ENCODE results near the gene FKBP14. TPM values are rescaled to one million over a fixed set of nuclear protein-coding genes. Genes with fewer than 3 reads are reported as not detected.
"Not testable (repeated sequence)": the region's sequence is repeated elsewhere in the genome, so short reads cannot be mapped to it uniquely, and the experiment has no call there.

Gene FKBP14
- total RNA-seq, 1 experiment from 2014 or later, result 35.1 TPM

- Histone ChIP-seq H3K27ac (no peak overlapping the region), H3K27me3 (replicated peaks) (no peaks in the 10 kb centered on the region), H3K36me3 (peaks cover 13% of the 10 kb centered on the region), H3K4me3 (no peak overlapping the region), H3K4me1 (replicated peaks) (no peaks in the 10 kb centered on the region; the same call in 1 of the 2 replicates), H3K9me3 (replicated peaks) (no peaks in the 10 kb centered on the region)
- no peak for DNase-seq (ENCODE audit: low read depth in 1 of 2, low spot score in 2 of 2)
Observed at GRCh38 chr7:29975561-29975960, 50.9 kb downstream of the FKBP14 start.

GRCh38 chr7:29974286-29974685, 52.2 kb downstream of the FKBP14 start:
- DNase-seq (ENCODE audit: low read depth in 1 of 2, low spot score in 2 of 2), result no peak
- Histone ChIP-seq H3K9me3 (replicated peaks) (no peaks in the 10 kb centered on the region), H3K27ac (no peak overlapping the region), H3K4me1 (replicated peaks) (peaks cover 6% of the 10 kb centered on the region), H3K36me3 (peaks cover 17% of the 10 kb centered on the region), H3K27me3 (replicated peaks) (no peaks in the 10 kb centered on the region), H3K4me3 (no peak overlapping the region)

GRCh38 chr7:29972315-29972669, 54.2 kb downstream of the FKBP14 start:
- no peak for DNase-seq (ENCODE audit: low read depth in 1 of 2, low spot score in 2 of 2)
- no peak overlapping the region for H3K4me3 ChIP-seq
- H3K36me3 ChIP-seq, result peaks cover 14% of the 10 kb centered on the region; the same call in 1 of the 2 replicates
- H3K27ac ChIP-seq, result no peak overlapping the region
- no peaks in the 10 kb centered on the region for H3K27me3 ChIP-seq (replicated peaks)
- H3K9me3 ChIP-seq (replicated peaks), result no peaks in the 10 kb centered on the region
- H3K4me1 ChIP-seq (replicated peaks), result peaks cover 14% of the 10 kb centered on the region

GRCh38 chr7:29971566-29972314, 54.8 kb downstream of the FKBP14 start:
- Histone ChIP-seq H3K4me1 (replicated peaks) (peaks cover 14% of the 10 kb centered on the region), H3K9me3 (replicated peaks) (no peaks in the 10 kb centered on the region), H3K27ac (no peak overlapping the region), H3K36me3 (peaks cover 16% of the 10 kb centered on the region), H3K27me3 (replicated peaks) (no peaks in the 10 kb centered on the region), H3K4me3 (no peak overlapping the region)
- DNase-seq (ENCODE audit: low read depth in 1 of 2, low spot score in 2 of 2), result no peak

- Histone ChIP-seq H3K27ac (no peak overlapping the region), H3K36me3 (peaks cover 32% of the 10 kb centered on the region), H3K9me3 (replicated peaks) (no peaks in the 10 kb centered on the region), H3K4me3 (no peak overlapping the region), H3K27me3 (replicated peaks) (no peaks in the 10 kb centered on the region), H3K4me1 (replicated peaks) (peaks cover 14% of the 10 kb centered on the region)
- DNase-seq (ENCODE audit: low read depth in 1 of 2, low spot score in 2 of 2), result no peak
Observed at GRCh38 chr7:29970158-29970557, 56.3 kb downstream of the FKBP14 start.

- Histone ChIP-seq H3K9me3 (replicated peaks) (no peaks in the 10 kb centered on the region), H3K27ac (no peak overlapping the region), H3K4me1 (replicated peaks) (peaks cover 14% of the 10 kb centered on the region), H3K4me3 (no peak overlapping the region), H3K27me3 (replicated peaks) (no peaks in the 10 kb centered on the region), H3K36me3 (peaks cover 29% of the 10 kb centered on the region)
- no peak for DNase-seq (ENCODE audit: low read depth in 1 of 2, low spot score in 2 of 2)
Observed at GRCh38 chr7:29969738-29970137, 56.8 kb downstream of the FKBP14 start.

- peak; percentile 36 to 67 for DNase-seq (ENCODE audit: low read depth in 1 of 2, low spot score in 2 of 2)
- H3K9me3 ChIP-seq (replicated peaks), result no peaks in the 10 kb centered on the region
- H3K27ac ChIP-seq, result no peak overlapping the region
- H3K27me3 ChIP-seq (replicated peaks), result no peaks in the 10 kb centered on the region
- H3K4me3 ChIP-seq, result no peak overlapping the region
- peaks cover 14% of the 10 kb centered on the region for H3K4me1 ChIP-seq (replicated peaks)
- H3K36me3 ChIP-seq, result peaks cover 29% of the 10 kb centered on the region
Observed at GRCh38 chr7:29968683-29969395, 57.7 kb downstream of the FKBP14 start.

GRCh38 chr7:29965030-29965429, 61.5 kb downstream of the FKBP14 start:
- Histone ChIP-seq H3K4me1 (replicated peaks) (peaks cover 14% of the 10 kb centered on the region), H3K4me3 (no peak overlapping the region), H3K36me3 (peaks cover 30% of the 10 kb centered on the region), H3K27me3 (replicated peaks) (no peaks in the 10 kb centered on the region), H3K27ac (no peak overlapping the region), H3K9me3 (replicated peaks) (no peaks in the 10 kb centered on the region)
- DNase-seq (ENCODE audit: low read depth in 1 of 2, low spot score in 2 of 2), result no peak

- no peaks in the 10 kb centered on the region for H3K27me3 ChIP-seq (replicated peaks)
- H3K4me1 ChIP-seq (replicated peaks), result no peaks in the 10 kb centered on the region
- DNase-seq (ENCODE audit: low read depth in 1 of 2, low spot score in 2 of 2), result no peak
- no peak overlapping the region for H3K4me3 ChIP-seq
- H3K36me3 ChIP-seq, result peaks cover 41% of the 10 kb centered on the region
- H3K9me3 ChIP-seq (replicated peaks), result no peaks in the 10 kb centered on the region
- no peak overlapping the region for H3K27ac ChIP-seq
Observed at GRCh38 chr7:29962035-29962434, 64.5 kb downstream of the FKBP14 start.

- H3K9me3 ChIP-seq (replicated peaks); H3K4me1 ChIP-seq (replicated peaks); H3K27ac ChIP-seq; H3K27me3 ChIP-seq (replicated peaks); H3K4me3 ChIP-seq; DNase-seq (ENCODE audit: low read depth in 1 of 2, low spot score in 2 of 2): not testable (repeated sequence)
- H3K36me3 ChIP-seq, result peaks cover 39% of the 10 kb centered on the region
Observed at GRCh38 chr7:29961611-29962010, 64.9 kb downstream of the FKBP14 start.

Other genes starting within 250 kb of the FKBP14 start
- gene WIPF3, start 220.2 kb downstream of the FKBP14 start, total RNA-seq (2014; rRNA removed; shearing (Covaris generic)), result not detected in 2 replicates
- 56.4 and 81.6 TPM in 2 replicates for gene SCRN1, start 36.9 kb downstream of the FKBP14 start, total RNA-seq (2014; rRNA removed; shearing (Covaris generic))
- 11.5 and 12.5 TPM in 2 replicates for gene PLEKHA8, start 1.7 kb upstream of the FKBP14 start, total RNA-seq (2014; rRNA removed; shearing (Covaris generic))
- gene MTURN, start 108.3 kb upstream of the FKBP14 start, total RNA-seq (2014; rRNA removed; shearing (Covaris generic)), result 8.5 and 16.0 TPM in 2 replicates